Measurements from ENCODE around the gene FOXJ2.
"Not testable (repeated sequence)": the region's sequence is repeated elsewhere in the genome, so short reads cannot be mapped to it uniquely, and the experiment has no call there.

DNA sequence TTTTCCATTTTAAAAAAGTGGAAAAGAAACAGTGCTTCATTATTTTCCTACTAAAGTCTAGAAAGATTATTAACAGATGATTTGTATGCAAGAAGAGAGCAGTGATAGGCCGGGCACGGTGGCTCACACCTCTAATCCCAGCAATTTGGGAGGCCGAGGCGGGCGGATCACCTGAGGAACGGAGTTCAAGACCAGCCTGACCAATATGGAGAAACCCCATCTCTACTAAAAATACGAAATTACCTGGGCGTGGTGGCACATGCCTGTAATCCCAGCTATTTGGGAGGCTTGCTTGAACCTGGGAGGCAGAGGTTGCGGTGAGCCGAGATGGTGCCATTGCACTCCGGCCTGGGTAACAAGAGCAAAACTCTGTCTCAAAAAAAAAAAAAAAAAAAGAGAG lies 49.5 kb upstream of the FOXJ2 start:
- TF ChIP-seq POLR2A (IDR thresholded peaks at IDR 0.05; ENCODE audit: low read length); GATA1 (IDR thresholded peaks at IDR 0.05; ENCODE audit: low read depth, low read length): not testable (repeated sequence)

All from erythroblast (primary cell).